ES-I3 (cell line): ENCODE data around the gene SLC25A15.
"Not testable (repeated sequence)": the region's sequence is repeated elsewhere in the genome, so short reads cannot be mapped to it uniquely, and the experiment has no call there.

Experiments used
- H3K36me3 ChIP-seq: 2 replicates; pipeline ENCODE4 v1.6.1; 2013; ENCODE audit warnings: mild to moderate bottlenecking, low read length, control low read depth, moderate library complexity; ENCODE audit not compliant: insufficient read depth
- H3K4me1 ChIP-seq: 2 replicates; pipeline ENCODE4 v1.6.1; 2013; ENCODE audit warnings: mild to moderate bottlenecking, control low read depth, low read length; ENCODE audit not compliant: insufficient read depth
- H3K9ac ChIP-seq: 2 replicates; pipeline ENCODE4 v1.6.1; 2013; ENCODE audit warnings: low read depth, mild to moderate bottlenecking, low read length, moderate library complexity
- H3K9me3 ChIP-seq: 2 replicates; pipeline ENCODE4 v1.6.1; 2013; ENCODE audit warnings: mild to moderate bottlenecking, low read length, moderate library complexity; ENCODE audit not compliant: control insufficient read depth, insufficient read depth

Gene SLC25A15

GRCh38 chr13:40813667-40814454 lies 24.4 kb downstream of the SLC25A15 start:
- Histone ChIP-seq H3K36me3 (peaks cover 9% of the 10 kb centered on the region), H3K9ac (no peak overlapping the region), H3K4me1 (no peaks in the 10 kb centered on the region), H3K9me3 (no peaks in the 10 kb centered on the region)

DNA sequence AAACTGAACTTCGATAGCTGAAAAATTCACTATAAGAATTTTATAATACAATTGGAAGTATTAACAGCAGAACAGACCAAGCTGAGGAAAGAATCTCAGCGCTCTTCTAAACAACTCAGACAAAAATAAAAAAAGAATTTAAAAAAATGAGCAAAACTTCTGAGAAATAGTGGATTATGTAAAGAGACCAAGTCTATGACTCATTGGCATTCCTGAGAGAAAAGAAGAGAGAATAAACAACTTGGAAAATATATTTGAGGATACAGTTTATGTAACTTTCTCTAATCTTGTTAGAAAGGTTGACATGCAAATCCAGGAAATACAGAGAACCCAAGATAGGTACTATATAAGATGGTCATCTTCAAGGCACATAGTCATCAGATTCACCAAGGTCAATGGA lies 25.4 kb downstream of the SLC25A15 start:
- H3K9me3 ChIP-seq: no peaks in the 10 kb centered on the region
- 0 out of 2 replicates have a peak, but pooled peaks cover under 1% of the 10 kb centered on the region for H3K36me3 ChIP-seq
- H3K9ac ChIP-seq: no peak overlapping the region

GRCh38 chr13:40818926-40819325 lies 29.5 kb downstream of the SLC25A15 start:
- H3K9me3 ChIP-seq: no peaks in the 10 kb centered on the region
- H3K9ac ChIP-seq: no peak overlapping the region
- no peaks in the 10 kb centered on the region for H3K4me1 ChIP-seq
- H3K36me3 ChIP-seq: no peaks in the 10 kb centered on the region

More for the DNA sequence above, 25.4 kb downstream of the SLC25A15 start:
- H3K4me1 ChIP-seq: no peaks in the 10 kb centered on the region

GRCh38 chr13:40819797-40820315 lies 30.4 kb downstream of the SLC25A15 start:
- Histone ChIP-seq H3K4me1 (no peaks in the 10 kb centered on the region), H3K9ac (no peak overlapping the region)

DNA sequence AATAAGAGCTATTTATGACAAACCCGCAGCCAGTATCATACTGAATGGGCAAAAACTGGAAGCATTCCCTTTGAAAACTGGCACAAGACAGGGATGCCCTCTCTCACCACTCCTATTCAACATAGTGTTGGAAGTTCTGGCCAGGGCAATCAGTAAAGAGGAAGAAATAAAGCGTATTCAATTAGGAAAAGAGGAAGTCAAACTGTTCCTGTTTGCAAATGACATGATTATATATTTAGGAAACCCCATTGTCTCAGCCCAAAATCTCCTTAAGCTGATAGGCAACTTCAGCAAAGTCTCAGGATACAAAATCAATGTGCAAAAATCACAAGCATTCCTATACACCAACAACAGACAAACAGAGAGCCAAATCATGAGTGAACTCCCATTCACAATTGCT lies 50.3 kb downstream of the SLC25A15 start:
- H3K9me3 ChIP-seq, H3K4me1 ChIP-seq, H3K9ac ChIP-seq, H3K36me3 ChIP-seq: not testable (repeated sequence)

More at GRCh38 chr13:40819797-40820315, 30.4 kb downstream of the SLC25A15 start:
- H3K9me3 ChIP-seq: no peaks in the 10 kb centered on the region
- no peaks in the 10 kb centered on the region for H3K36me3 ChIP-seq

- H3K9ac ChIP-seq, H3K36me3 ChIP-seq, H3K4me1 ChIP-seq, H3K9me3 ChIP-seq: not testable (repeated sequence)
These were observed 51.5 kb downstream of the SLC25A15 start for GRCh38 chr13:40840955-40841354.
